PC-9 (cell line): ENCODE data around the gene IRAK2. TPM values are rescaled to one million over a fixed set of nuclear protein-coding genes. Genes with fewer than 3 reads are reported as not detected.

Experiments
- BruUV-seq: library from RNA; stranded (reverse); fragments of 400-500 nt; replicated peaks from 2 replicates; lab custom pipeline; 2021; lab: Mats Ljungman, UMichigan
- CTCF ChIA-PET: fragments of 300-600 bp; sonication (Branson Sonifier 250); formaldehyde crosslinking; loops from one replicate; lab custom pipeline; 2022; ENCODE audit warnings: antibody characterized with exemption; lab: Charles Lee
- POLR2A ChIA-PET: fragments of 300-600 bp; sonication (Branson Sonifier 250); formaldehyde crosslinking; loops from one replicate; lab custom pipeline; 2022; ENCODE audit warnings: antibody characterized with exemption; ENCODE audit not compliant: unreplicated experiment; lab: Charles Lee
- DNase-seq, 2 experiments: peaks; one replicate each; pipeline versions ENCODE4 v3.0.0 to v3.0.0-alpha.2; 2015 to 2022; ENCODE audit warnings: mixed read lengths in 1 of 2
- H2AFZ ChIP-seq: fragments of 200-600 bp; sonication (generic); 2 replicates; pipeline ENCODE4 v1.8.1; 2017; ENCODE audit warnings: antibody characterized with exemption
- H3F3A ChIP-seq: fragments of 200-600 bp; sonication (generic); 2 replicates; pipeline ENCODE4 v1.8.1; 2017; ENCODE audit warnings: antibody characterized with exemption, mild to moderate bottlenecking, low read depth; ENCODE audit not compliant: insufficient read depth
- H3K27ac ChIP-seq: fragments of 200-600 bp; sonication (generic); 2 replicates; pipeline ENCODE4 v1.6.1; 2016; ENCODE audit warnings: mixed run types
- H3K27me3 ChIP-seq: fragments of 200-600 bp; sonication (generic); 2 replicates; pipeline ENCODE4 v1.6.1; 2016; ENCODE audit warnings: low read depth, mixed run types; ENCODE audit not compliant: insufficient read depth
- H3K36me3 ChIP-seq: fragments of 200-600 bp; sonication (generic); 2 replicates; pipeline ENCODE4 v1.6.1; 2016; ENCODE audit warnings: low read depth, mixed run types
- H3K4me1 ChIP-seq: fragments of 200-600 bp; sonication (generic); replicated peaks from 2 replicates; pipeline ENCODE4 v1.6.1; 2016; ENCODE audit warnings: mixed run types; ENCODE audit not compliant: insufficient read depth
- H3K4me2 ChIP-seq: fragments of 200-600 bp; sonication (generic); 2 replicates; pipeline ENCODE4 v1.6.1; 2017; ENCODE audit warnings: mixed run types
- H3K4me3 ChIP-seq: fragments of 200-600 bp; sonication (generic); 2 replicates; pipeline ENCODE4 v1.6.1; 2016; ENCODE audit warnings: mixed run types
- H3K79me2 ChIP-seq: fragments of 200-600 bp; sonication (generic); 2 replicates; pipeline ENCODE4 v1.6.1; 2017; ENCODE audit warnings: low read depth, mixed run types
- H3K9me2 ChIP-seq: fragments of 200-600 bp; sonication (generic); 2 replicates; pipeline ENCODE4 v1.8.1; 2017; ENCODE audit warnings: mild to moderate bottlenecking; ENCODE audit not compliant: insufficient read depth
- H3K9me3 ChIP-seq: fragments of 200-600 bp; sonication (generic); 2 replicates; pipeline ENCODE4 v1.8.1; 2016; ENCODE audit warnings: low read depth; ENCODE audit not compliant: insufficient read depth
- H4K20me1 ChIP-seq: fragments of 200-600 bp; sonication (generic); 2 replicates; pipeline ENCODE4 v1.8.1; 2017; ENCODE audit not compliant: insufficient read depth
- EZH2 ChIP-seq: fragments of 200-600 bp; sonication (generic); IDR thresholded peaks from 2 replicates; pipeline ENCODE4 v1.8.0; 2017; ENCODE audit warnings: antibody characterized with exemption, low read depth
- intact Hi-C: fragments of 100-400 bp; cut with micrococcal nuclease; formaldehyde crosslinking; loops from one replicate; pipeline ENCODE4 v1.10.0; 2022; ENCODE audit not compliant: unreplicated experiment
- total RNA-seq: library from RNA; stranded (reverse); gene quantifications from 2 replicates; pipeline ENCODE4 v1.2.3, GENCODE V29; 2021
- TF ChIP-seq, protein P1 (sequence below): fragments of 200-600 bp; sonication (generic); conservative IDR thresholded peaks from 2 replicates; pipeline ENCODE4 v1.6.1; 2017; ENCODE audit warnings: mixed run types, antibody characterized with exemption, mild to moderate bottlenecking, moderate library complexity

IRAK2 gene
- total RNA-seq, 1 experiment from 2014 or later = 2.7 TPM

DNA sequence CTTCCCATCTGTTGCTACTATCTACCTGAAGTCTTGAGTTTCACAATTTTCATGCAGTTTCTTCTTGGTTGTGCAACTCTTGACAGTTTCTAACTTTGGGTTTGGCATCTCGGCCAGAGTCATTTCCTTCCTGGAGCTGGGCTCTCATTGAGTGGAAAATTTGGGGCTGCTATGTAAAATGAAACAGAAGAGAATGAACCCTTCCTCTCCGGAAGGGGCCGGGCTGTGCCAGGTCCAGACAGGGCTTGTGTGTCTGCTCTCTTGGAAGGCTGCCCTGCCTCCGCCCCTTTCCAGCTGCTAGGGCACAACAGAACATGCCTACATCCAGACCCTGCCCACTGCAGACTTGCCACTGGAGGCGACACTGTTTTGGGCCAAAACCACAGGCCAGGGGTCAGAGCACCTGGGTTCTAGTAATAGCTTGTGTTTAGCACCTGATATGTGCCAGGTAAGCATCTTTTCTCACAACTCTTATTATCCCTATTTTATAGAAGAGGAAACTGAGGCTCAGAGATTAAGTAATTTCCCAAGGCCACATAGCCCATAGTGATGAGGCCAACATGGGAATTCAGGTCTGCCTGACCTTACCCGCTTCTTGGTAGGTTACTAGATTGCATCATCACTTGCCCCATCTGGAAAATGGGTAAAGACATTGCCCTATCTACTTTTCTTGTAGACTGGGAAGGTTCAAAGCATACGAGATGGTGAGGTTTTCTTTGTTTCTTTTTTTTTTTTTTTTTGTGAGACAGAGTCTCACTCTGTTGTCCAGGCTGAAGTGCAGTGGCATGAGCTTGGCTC is 25.0 kb downstream of the IRAK2 start:
- ChIA-PET POLR2A (no interaction called here), CTCF (interaction anchor here (0.6 kb wide), 1 partner anchor 73 kb away, joined by 4 read pairs; no protein-coding TSS in a partner anchor)
- DNase-seq = peak; percentile 65 to 77
- no peaks in the 10 kb centered on the region for H3K27me3 ChIP-seq
- H3K4me1 ChIP-seq = peaks cover 68% of the 10 kb centered on the region
- BruUV-seq = no TSS peak
- TF ChIP-seq, protein P1, sequence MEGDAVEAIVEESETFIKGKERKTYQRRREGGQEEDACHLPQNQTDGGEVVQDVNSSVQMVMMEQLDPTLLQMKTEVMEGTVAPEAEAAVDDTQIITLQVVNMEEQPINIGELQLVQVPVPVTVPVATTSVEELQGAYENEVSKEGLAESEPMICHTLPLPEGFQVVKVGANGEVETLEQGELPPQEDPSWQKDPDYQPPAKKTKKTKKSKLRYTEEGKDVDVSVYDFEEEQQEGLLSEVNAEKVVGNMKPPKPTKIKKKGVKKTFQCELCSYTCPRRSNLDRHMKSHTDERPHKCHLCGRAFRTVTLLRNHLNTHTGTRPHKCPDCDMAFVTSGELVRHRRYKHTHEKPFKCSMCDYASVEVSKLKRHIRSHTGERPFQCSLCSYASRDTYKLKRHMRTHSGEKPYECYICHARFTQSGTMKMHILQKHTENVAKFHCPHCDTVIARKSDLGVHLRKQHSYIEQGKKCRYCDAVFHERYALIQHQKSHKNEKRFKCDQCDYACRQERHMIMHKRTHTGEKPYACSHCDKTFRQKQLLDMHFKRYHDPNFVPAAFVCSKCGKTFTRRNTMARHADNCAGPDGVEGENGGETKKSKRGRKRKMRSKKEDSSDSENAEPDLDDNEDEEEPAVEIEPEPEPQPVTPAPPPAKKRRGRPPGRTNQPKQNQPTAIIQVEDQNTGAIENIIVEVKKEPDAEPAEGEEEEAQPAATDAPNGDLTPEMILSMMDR = no peak
- TF ChIP-seq EZH2 = no peak
- intact Hi-C loops = no loop called here
- peaks cover 22% of the 10 kb centered on the region for H3K79me2 ChIP-seq
- H3K4me2 ChIP-seq = peak overlapping the region; percentile 30
- 0 out of 2 replicates have a peak, but pooled peaks cover 9% of the 10 kb centered on the region for H3K36me3 ChIP-seq
- H3K9me3 ChIP-seq = no peaks in the 10 kb centered on the region
- no peak overlapping the region for H2AFZ ChIP-seq
- H4K20me1 ChIP-seq = no peaks in the 10 kb centered on the region
- H3K27ac ChIP-seq = peak overlapping the region; percentile 97
- peaks cover 64% of the 10 kb centered on the region for H3F3A ChIP-seq
- H3K9me2 ChIP-seq = no peaks in the 10 kb centered on the region
- H3K4me3 ChIP-seq = no peak overlapping the region

DNA sequence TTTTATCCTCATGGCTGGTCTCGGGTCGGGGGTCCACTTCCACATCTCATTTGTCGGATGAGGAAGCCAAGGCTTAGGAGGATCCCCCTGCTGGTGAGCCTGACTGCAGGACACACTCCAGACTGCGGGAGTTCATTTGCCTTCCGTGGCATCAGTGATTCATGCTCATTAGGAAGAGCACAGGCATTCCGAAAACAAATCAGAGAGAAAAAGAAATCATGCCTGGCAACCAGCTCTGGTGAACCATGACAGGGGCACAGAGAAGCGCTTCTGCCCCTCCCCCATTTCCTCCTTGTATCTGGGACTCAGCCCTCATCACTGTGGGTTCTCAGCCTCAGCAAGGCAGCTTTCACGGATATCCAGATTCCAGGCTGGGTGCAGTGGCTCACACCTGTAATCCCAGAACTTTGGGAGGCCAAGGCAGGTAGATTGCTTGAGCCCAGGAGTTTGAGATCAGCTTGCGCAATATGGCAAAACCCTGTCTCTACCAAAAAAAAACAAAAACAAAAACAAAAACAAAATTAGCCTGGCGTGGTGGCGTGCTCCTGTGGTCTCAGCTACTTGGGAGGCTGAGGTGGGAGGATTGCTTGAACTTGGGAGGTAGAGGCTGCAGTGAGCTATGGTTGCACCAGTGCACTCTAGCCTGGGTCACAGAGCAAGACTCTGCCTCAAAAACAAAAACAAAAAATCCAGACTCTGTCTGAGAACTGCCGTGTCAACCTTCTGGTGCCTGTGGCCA is 28.4 kb downstream of the IRAK2 start:
- peaks cover 84% of the 10 kb centered on the region for H3K4me1 ChIP-seq
- H3K4me3 ChIP-seq = no peak overlapping the region
- H3K27ac ChIP-seq = peak overlapping the region; percentile 97
- peak; percentile 30 to 56 for DNase-seq
- H3K27me3 ChIP-seq = no peaks in the 10 kb centered on the region
- peaks cover 50% of the 10 kb centered on the region for H3K79me2 ChIP-seq
- H3K9me2 ChIP-seq = no peaks in the 10 kb centered on the region
- H3K36me3 ChIP-seq = no peaks in the 10 kb centered on the region
- H2AFZ ChIP-seq = no peak overlapping the region
- H3F3A ChIP-seq = peaks cover 68% of the 10 kb centered on the region
- H3K9me3 ChIP-seq = no peaks in the 10 kb centered on the region
- TF ChIP-seq, protein P1 = no peak
- no peak for TF ChIP-seq EZH2
- ChIA-PET CTCF (no interaction called here), POLR2A (no interaction called here)
- BruUV-seq = no TSS peak
- H4K20me1 ChIP-seq = no peaks in the 10 kb centered on the region
- H3K4me2 ChIP-seq = peak overlapping the region; percentile 63
- intact Hi-C loops = loop anchor here (1.0 kb wide), 1 partner anchor 32 kb away; no protein-coding TSS in a partner anchor

DNA sequence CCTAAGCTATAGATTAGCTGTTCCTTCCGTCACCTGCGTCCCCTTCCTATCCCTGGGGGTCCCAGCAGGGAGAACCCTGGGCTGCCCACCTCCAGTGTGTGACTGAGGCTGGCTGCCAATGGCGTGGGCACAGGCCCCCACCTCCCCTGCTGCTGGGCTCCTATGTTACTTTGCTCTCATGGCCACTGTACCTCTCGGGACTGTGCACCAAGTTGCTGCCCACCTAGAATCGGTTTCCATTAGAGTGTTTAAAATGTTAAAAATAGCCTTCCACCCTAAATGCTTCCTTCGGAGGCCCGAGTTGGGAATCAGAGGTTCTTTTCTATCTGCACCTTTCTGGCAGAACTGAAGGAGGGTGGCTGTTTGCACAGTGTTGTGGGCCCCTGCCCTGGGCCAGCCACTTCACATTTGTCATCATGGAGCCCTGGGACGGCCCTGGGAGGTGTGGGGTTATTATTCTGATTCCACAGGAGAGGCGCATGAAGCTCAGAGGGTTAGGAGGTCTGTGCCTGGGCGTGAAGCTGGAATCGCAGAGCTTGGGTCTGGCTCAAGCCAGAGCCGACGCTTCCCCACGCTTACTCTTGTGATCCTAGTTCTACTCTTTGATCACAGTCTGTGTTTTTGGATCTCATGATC is 29.1 kb downstream of the IRAK2 start:
- Histone ChIP-seq H4K20me1 (no peaks in the 10 kb centered on the region), H3K4me1 (peaks cover 89% of the 10 kb centered on the region), H3F3A (peaks cover 70% of the 10 kb centered on the region), H3K9me2 (no peaks in the 10 kb centered on the region), H3K27me3 (no peaks in the 10 kb centered on the region), H3K4me2 (peak overlapping the region; percentile 63; the same call in 1 of the 2 replicates), H3K9me3 (no peaks in the 10 kb centered on the region), H3K4me3 (no peak overlapping the region), H2AFZ (no peak overlapping the region), H3K27ac (peak overlapping the region; percentile 97), H3K36me3 (no peaks in the 10 kb centered on the region), H3K79me2 (peaks cover 50% of the 10 kb centered on the region)
- CTCF ChIA-PET = interaction anchor here (0.5 kb wide), 1 partner anchor 911 kb away, joined by 3 read pairs; no protein-coding TSS in a partner anchor
- no TSS peak for BruUV-seq
- no peak for DNase-seq
- intact Hi-C loops = no loop called here
- no peak for TF ChIP-seq EZH2
- TF ChIP-seq, protein P1 = no peak
- POLR2A ChIA-PET = no interaction called here
